ENCODE measurements around the gene PGK2.

The PGK2 gene

DNA sequence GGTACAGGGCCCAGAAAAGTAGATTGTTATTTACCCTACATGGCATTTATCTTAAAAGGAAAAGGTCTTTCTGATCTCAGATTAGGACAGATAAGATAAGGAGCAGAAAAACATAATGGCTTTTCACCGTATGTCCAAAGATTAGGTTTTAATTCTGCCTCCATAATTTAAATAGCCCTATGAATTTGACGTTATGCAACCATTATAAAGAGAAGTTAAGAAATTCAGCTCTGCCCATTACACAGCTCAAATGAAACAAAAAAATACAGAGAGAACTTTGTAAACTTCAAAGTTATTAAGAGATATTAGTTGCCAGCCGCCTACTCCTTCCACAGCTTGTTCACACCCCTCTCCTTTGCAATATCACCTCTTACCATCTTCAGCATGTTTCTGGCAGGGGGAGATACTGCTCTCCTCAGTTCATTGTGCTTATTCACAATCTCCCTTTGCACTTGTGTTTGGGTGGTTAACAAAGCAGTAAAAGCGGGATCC is 51.0 kb downstream of the PGK2 start:
- DNase-seq (ENCODE audit: low spot score) = no peak
